ENCODE results near the gene ZNF423.

The ZNF423 gene

DNA sequence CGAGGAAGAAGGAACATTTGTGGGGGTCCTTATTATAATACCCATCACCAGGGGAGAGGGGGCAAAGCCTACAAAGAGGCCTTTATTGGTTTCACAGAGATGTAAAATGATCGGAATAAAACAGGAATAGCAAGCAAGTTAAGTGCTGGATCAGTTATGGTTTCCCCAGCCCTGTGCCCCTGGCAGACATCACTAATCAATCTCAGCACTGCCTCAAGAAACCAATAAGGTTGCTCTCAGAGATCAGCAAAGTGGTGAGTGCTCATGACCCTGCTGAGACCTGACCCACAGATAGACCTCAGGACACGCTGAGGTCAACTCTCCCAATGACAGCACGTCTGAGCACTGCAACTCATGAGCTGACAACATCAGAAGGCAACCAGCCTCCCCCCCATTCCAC, 66.3 kb downstream of the ZNF423 start:
- TF ChIP-seq, protein P1, sequence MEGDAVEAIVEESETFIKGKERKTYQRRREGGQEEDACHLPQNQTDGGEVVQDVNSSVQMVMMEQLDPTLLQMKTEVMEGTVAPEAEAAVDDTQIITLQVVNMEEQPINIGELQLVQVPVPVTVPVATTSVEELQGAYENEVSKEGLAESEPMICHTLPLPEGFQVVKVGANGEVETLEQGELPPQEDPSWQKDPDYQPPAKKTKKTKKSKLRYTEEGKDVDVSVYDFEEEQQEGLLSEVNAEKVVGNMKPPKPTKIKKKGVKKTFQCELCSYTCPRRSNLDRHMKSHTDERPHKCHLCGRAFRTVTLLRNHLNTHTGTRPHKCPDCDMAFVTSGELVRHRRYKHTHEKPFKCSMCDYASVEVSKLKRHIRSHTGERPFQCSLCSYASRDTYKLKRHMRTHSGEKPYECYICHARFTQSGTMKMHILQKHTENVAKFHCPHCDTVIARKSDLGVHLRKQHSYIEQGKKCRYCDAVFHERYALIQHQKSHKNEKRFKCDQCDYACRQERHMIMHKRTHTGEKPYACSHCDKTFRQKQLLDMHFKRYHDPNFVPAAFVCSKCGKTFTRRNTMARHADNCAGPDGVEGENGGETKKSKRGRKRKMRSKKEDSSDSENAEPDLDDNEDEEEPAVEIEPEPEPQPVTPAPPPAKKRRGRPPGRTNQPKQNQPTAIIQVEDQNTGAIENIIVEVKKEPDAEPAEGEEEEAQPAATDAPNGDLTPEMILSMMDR (IDR thresholded peaks at IDR 0.05; ENCODE audit: insufficient read depth, low read depth, low read length, missing control alignments): no peak

DNA sequence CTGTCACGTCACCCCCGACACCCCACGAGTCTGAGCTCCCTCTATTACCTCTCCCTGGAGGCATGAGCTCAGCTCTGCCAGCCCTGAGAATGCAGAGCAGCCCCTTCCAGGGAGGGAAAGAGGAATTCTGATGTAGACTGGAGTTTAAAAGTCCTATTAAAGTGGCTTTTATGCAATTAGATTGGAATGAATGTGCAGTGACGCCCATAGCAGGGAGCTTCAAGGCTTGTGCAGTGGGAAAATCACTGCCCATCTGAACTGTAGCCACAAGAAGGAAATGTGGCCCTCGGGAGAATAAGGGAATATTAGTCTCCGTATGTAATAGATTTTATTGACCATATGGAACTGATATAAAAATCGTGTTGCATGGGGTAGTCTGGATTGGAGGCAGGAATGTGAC, 66.9 kb downstream of the ZNF423 start:
- no peak for DNase-seq (ENCODE audit: low read depth)
- no peak overlapping the region for H3K4me3 ChIP-seq (ENCODE audit: low read length)
- TF ChIP-seq, protein P1 (IDR thresholded peaks at IDR 0.05; ENCODE audit: insufficient read depth, low read depth, low read length, missing control alignments): no peak

More for the DNA sequence above, 66.3 kb downstream of the ZNF423 start:
- DNase-seq (ENCODE audit: low read depth): no peak
- H3K4me3 ChIP-seq (ENCODE audit: low read length): no peak overlapping the region

DNA sequence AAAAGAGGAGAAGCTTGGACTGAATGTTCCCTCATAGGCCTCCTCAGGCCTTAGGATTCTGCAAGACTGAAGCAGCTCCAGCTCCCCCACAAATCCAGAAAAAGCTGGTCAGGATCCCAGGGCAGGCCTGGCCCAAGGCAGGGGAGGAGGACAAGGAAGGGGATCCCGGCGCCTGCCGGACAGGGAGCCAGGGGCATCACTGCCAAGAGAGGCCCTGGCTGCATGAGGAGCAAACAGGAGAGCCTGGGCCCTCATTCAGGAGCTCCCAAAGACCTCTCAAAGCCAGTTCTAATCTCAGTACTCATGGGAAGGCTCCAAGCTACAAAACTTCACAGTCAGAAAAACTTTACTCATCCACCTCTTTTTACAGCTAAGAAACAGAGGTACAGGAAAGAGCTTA, 67.3 kb downstream of the ZNF423 start:
- TF ChIP-seq, protein P1 (IDR thresholded peaks at IDR 0.05; ENCODE audit: insufficient read depth, low read depth, low read length, missing control alignments): no peak
- no peak for DNase-seq (ENCODE audit: low read depth)
- H3K4me3 ChIP-seq (ENCODE audit: low read length): no peak overlapping the region

DNA sequence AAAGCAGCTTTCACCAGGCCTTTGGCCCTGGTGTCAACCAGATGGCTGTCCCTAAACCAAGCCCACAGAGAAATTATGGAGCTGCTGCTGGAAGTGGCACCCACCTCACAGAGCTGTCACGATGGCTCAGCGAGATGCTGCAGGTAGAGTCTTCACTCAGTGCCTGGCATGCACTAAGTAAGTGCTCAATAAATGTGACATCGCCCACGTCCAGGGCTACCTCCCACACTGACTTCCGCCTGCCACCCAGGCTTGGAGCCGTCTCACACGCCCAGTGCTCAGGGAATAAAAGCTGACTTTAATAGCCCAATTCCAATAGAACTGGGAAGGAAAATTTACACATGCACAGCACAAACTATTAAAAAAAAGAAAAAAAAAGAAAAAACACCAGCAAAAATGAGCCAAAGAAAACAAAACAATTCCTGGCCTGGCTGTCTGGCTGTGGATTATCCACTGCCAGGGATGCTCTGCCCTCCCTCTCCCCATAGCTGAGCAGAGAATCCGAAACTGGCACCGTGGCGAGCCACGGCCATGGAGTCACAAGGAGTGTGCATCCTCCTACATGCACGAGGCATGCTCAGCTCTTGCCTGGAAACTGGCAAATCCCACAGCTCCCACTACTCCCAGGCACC, 68.9 kb downstream of the ZNF423 start:
- no peak for DNase-seq (ENCODE audit: low read depth)
- H3K4me3 ChIP-seq (ENCODE audit: low read length): no peak overlapping the region
- TF ChIP-seq, protein P1 (IDR thresholded peaks at IDR 0.05; ENCODE audit: insufficient read depth, low read depth, low read length, missing control alignments): no peak

DNA sequence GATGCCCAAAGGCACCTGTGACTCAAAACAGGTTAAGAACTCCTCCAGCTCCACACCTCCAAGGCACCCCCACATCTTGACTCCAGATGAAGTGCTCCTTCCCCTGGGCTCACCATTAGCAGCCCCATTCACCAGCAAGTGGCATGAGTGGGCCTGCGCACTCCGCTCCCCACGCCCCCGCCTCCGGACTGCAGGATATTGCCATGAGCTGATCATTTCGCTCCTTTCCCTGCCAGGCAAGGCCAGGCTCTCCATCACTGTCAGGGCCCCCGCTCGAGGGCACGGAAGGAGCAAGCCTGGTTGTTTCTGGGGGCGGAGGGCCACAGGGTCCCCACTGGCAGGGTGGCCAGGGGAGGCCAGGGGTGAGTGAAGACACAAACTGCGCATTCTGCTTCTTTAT, 69.9 kb downstream of the ZNF423 start:
- DNase-seq (ENCODE audit: low read depth): no peak
- TF ChIP-seq, protein P1 (IDR thresholded peaks at IDR 0.05; ENCODE audit: insufficient read depth, low read depth, low read length, missing control alignments): no peak
- H3K4me3 ChIP-seq (ENCODE audit: low read length): no peak overlapping the region

DNA sequence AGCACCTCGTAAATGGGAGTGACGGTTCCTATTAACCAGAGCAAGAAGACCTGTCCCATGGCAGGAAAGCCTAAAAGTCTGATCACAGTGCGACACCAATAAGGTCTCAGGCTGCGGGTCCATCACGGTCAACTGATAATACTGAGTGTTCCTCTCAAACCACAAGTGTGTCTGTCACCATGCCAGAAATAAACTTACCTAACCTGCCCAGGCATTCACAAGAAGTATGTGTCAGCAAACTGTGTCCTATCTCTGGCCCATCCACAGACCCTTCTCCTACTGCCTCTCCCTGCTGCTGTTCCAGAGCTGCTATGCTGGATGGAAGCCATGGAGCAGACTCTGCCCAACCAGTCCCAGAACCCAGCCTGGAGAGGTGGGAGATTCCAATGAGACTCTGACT, 73.5 kb downstream of the ZNF423 start:
- no peak overlapping the region for H3K4me3 ChIP-seq (ENCODE audit: low read length)
- no peak for DNase-seq (ENCODE audit: low read depth)
- TF ChIP-seq, protein P1 (IDR thresholded peaks at IDR 0.05; ENCODE audit: insufficient read depth, low read depth, low read length, missing control alignments): no peak

DNA sequence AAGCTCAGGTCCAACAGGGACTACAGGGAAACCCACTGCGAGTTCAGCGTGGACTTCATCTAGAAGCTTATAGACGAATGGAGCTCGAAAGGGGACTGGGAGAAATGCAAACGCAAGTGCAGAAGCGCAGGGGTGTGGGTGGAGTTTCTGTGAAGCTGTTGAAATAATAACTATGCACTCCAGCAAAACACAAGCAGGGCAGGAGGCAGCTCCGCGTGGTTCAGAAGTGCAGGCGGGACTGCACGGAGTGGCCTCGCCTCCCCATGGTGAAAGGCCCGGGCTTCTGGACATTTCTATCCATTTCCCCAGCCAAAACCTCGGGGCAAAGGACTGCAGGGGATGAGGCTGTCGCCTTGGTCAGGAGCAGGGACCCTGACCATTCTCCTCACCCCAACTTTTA, 74.5 kb downstream of the ZNF423 start:
- TF ChIP-seq, protein P1 (IDR thresholded peaks at IDR 0.05; ENCODE audit: insufficient read depth, low read depth, low read length, missing control alignments): no peak
- H3K4me3 ChIP-seq (ENCODE audit: low read length): no peak overlapping the region
- DNase-seq (ENCODE audit: low read depth): no peak
